HG03571 (cell line): ENCODE data around the gene ZC3H18.

Source experiments
- ATAC-seq: cut with Tn5 transposase; IDR thresholded peaks from one replicate; pipeline ENCODE4 v1.9.1; 2021; ENCODE audit not compliant: unreplicated experiment

ZC3H18 gene

DNA sequence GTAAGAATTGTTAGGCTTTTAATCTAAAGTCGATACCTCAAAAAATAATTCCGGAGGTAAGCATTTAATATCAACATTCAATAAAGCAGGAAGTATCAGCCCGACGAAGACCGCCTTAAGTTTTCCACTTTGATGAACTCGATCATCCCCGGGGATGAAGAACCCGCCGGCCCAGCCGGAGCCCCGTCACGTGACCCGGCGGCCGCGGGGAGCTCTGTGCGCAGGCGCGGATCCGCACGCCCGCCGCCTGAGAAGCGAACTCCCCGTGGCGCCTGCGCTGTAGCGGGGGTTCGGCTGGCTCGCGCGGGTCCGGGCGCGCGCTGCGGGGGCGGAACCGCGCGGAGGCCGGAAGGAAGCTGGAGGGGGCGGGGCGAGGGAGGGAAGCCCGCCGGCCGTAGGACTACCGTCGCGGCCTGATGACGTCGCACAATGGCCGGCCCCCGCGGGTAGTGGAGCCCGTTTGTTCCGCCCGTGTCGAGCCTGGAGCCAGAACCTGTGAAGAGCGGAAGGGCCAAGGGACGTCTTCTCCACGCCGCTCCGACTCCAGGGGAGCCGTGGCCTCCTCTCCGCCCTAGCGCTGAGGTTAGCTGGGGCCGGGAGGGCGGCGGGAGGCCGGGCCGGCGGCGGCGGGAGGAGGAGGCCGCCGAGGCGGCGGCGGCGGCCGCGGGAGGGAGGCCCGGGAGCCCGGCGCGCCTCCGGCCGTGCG is at the start of gene ZC3H18:
Gene ZC3H18, plus strand, starts transcription at position 419 of the 706 bp plus-strand sequence. CDS start 6,721 bp downstream, outside the sequence.
- ATAC-seq = peak; percentile 59

DNA sequence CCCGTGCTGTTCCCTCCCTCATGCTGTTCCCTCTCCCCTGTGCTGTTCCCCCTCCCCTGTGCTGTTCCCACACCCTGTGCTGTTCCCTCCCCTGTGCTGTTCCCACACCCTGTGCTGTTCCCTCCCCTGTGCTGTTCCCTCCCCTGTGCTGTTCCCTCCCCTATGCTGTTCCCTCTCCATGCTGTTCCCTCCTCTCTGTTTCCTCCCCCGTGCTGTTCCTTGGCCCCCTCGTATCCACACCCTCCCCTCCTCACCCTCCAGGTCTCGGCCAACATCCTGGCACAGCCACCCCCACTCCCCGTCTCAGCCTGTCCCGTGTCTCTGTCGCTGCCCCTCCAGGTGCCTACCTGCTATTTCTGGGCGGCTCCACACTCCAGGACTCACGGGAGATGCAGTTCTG is 48.5 kb upstream of the ZC3H18 start:
- no peak for ATAC-seq

DNA sequence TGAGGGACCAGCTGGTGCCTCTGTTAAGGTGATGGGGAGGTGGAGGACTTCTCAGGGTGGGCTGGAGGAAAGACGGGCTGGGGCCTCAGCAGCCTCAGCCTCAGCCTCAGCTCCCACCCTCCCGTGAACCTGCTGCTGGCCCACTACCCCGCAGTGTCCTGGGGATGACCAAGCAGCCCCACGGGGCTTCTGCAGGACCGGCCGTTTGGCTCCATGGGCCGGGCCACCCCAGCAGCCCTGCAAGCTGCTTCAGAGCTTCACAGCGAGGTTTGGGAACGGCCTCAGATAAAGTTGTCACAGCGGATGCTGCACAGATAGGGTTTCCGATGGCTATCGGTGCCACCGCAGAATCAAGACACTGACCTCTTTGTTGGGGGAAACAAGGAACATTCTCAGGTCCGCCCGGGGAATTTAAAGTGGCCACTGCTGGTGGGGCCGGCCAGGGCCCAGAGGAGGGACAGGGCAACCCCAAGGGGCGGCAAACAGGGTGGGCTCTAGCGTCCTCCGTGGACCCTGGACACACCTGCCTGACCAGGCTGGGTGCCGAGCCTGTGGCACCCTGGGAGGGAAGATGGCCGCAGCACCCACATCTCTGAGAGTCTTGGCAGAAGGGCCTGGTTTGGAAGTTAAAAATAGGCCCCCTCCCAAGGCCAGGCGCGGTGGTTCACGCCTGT is 47.8 kb upstream of the ZC3H18 start:
- no peak for ATAC-seq

DNA sequence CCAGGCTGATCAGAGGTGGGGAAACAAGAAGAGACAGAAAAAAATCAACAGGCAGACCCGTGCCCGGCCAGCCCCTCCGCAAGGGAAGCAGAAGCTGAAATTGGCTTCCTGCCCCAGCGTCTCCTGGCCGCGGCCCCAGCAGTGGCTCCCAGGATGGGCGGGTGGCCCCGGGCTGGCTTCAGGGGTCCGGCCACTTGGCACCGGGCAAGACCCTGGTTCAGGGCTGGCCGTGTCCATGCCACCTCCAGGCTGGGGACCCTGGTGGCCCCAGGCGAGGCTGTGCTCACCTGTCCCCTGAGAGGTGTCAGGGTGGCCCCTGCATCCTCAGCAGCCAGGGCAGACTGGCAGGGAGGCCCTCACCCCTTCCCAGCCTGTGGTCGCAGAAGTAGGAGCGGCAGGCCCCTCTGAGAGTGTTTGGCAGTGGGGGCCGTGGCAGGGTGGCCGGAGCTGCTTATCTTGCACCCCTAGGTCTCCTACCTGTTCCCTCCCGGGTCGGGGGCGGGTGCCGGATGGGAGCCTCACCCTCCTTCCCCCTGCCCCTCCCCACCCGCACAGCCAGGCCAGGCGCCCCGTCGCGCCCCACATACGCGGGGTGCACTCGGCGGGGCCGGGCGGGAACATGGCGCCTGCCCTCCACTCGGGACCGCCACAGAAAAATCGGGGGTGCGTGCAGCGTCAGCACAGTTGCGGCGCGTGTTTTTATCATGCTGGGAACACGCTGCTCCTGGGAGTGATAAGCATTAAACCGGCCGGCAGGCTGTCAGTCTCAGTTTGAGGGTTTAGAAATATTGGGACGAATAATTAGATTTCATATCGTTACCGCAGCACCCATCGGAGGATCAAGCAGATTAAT is 46.7 kb upstream of the ZC3H18 start:
- no peak for ATAC-seq

DNA sequence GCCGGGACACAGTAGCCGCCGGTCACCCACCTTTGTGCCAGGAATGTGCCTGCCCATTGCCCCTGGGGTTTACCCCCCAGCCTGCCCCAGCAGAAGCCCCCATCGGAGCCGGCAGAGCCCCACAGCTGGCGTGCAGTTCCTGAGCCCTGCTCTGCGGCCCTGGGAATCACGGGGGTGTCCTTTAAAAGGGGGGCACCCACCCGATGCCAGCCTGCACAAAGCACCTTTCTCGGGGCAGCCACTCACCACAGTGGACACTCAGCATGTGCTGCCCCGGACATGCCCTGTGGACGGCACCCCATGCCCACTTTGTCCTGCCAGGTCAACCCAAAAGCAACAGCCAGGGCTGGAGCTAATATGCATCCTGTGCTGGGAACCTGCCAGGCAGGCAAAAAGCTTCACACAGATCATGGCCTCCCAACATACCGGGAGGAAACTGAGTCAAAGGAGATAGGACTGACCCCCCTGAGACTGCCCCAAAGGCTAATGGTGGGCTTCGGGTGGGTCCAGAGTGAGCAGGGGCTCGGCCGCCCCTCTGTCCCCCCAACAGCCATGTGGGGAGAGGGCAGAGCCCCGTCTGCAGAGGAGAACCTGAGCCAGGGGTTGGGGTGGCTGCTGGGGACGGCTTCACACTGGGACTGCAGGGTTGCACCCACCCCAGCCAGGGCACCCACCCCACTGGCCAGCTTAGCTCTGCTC is 45.8 kb upstream of the ZC3H18 start:
- no peak for ATAC-seq

DNA sequence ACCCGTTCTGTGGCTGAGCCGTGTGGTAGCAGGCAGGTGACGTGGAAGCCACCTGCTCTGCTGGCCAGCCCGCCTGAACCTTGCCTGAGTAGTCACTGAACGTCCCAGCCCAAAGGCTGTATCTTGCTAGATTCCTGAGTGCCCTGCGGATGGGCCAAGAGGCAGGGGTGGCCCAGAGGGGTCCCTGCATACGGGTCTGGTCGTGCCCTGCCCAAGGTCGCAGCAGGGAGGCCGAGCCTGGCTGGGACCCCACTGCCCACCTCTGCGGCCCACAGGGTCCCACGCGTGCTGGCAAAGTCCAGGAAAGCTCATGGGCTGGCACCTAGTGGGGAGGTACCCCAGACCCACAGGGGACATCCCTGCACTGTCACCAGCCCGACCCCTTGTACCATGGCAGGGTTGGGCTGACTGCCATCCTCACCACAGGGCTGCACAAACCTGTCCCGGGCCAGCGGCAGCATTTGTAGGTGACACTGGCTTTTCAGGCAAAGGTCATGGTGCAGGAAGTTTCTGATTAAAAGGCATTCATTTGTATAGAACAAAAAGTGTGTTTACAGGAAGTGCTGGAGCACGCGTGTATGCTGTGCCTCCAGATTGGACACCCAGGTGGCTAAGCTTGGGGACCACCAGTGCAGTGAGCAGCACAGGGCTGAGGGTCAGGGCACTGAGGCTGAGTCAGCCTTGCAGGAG is 45.1 kb upstream of the ZC3H18 start:
- no peak for ATAC-seq

DNA sequence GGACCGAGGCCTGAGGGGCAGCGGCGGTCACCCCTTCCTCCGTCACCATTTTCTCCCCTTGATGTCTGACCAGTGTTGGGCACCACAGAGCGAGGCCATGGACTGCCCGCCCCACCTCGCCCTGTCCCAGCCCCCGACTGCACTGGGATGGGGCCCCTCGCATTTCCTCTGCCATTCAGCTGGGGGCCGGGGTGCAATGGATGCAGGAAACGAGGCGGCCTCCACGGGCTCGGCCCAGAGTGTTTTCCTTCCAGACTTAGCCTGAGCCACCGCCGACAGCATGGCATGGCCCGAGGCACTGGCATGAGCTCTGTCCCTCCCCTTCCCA is 44.6 kb upstream of the ZC3H18 start:
- ATAC-seq = no peak

DNA sequence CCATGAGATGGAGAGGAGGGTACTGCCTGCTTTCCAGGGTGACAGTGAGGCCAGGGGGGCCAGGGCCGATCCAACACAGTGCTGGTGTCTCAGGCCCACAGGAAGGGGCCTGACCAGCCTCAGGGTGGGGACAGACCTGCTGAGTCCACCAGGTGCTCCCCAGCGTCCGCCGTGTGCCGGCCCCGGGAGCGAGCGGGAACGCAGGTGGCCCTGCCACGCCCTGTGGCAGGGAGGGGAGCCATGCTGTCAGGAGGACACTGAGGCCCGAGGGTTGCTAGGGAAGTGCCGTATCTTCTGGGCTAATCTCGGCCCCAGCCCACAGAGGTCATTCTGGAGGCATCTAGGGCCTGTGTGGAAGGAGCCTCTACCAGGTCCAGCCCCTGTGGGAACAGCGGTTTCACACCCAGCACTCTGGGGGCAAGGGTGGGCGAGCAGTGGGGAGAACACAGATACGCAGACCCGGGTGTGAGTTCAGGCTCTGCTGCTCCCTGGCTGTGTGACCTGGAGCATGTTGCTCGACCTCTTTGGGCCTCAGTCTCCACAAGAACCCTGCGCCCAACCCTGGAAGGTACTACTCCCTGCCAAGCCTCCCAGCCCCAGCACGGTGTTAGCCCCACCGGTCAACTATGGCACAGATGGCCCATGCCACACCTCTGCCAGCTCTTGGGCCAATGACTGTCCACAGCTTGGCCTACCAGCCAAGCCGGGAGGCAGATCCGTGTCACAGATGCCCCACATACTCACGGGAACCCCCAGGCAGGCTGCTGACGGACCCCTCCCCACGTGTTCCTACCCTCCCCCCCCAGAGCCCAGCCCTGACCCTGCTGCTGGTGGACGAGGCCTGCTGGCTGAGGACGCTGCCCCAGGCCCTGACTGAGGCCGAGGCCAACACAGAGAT is 43.9 kb upstream of the ZC3H18 start:
- no peak for ATAC-seq

DNA sequence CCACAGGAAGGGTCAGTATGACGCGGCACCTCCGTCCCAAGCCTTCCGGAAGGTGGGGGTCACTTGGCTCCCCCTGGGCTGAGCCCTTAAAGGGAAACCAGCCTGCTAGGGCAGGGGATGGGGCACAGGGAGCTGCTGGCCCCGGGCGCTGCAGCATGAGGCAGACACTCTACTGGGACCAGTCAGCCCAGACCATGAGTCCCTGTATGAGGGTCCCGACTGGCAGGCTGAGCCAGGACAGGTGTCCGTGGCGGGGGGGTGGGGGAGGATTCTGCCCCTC is 43.4 kb upstream of the ZC3H18 start:
- ATAC-seq = no peak

DNA sequence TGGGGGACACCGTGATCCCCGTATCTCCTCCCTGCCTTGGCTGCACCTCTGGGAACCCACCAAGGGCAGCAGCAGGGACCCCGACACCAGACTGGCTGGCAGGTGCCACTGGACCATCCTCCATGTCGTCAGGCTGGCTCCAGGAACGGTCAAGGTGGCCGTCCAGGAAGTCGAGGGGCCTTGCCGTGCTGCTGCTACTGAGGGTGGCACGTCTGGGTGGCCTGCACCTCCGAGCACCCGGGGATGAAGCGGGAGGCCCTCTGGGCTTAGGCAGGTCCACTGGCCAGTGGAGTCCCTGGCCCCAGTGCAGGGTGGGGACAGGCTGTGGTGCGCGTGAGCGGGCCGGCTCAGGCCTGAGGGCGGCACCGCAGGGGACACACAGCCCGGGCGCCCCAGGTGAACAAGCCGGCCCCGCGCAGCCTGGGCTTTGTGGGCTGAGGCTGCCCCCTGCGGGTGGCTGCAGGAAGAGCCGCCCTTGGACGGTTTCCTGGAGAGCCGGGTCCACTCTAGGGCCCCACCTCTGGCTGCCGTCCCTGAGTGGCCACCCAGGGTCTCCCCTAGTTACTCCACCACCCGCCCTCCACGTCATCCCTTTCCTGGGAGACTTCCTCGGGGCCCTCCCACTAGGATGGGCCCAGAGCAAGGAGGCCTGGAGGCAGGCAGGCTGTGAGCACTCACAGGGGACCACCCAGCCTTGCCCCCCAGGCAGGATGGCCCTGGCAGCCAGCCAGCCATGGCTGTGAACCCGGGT is 42.8 kb upstream of the ZC3H18 start:
- ATAC-seq = no peak

DNA sequence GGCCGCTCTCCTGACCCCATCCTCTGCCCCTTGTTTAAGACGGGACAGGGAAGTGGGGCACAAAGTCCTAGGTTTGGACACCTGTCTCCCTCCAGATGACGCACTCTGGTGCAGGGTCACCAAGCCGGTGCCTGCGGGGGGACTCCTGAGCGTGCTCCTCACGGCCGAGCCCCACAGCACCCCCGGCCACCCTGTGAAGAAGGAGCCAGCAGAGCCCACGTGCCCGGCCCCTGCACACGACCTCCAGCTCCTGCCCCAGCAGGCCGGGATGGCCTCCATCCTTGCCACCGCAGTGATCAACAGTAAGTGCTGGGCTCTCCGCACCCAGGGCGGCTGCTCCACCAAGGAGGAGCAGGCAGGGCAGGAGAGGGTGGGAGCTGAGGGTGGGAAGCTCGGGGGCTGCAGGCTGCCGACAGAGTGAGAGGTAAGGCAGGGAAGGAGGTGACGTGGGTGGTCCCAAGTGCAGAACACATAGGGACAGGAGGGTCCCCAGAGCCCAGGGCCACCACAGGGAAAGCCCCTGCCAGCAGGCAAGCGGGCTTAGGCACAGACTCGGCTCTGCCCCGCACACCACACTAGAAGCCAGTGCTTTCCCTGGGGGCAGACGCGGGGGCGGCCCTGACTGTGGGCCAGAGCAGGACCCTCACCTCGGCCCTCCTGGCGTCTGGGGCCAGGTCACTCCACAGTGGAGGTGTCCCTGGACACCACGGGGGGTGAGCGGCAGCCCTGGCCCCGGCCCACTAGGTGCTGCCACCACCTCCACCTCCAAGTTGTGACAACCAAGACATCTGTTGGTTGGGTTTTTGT is 42.1 kb upstream of the ZC3H18 start:
- no peak for ATAC-seq

DNA sequence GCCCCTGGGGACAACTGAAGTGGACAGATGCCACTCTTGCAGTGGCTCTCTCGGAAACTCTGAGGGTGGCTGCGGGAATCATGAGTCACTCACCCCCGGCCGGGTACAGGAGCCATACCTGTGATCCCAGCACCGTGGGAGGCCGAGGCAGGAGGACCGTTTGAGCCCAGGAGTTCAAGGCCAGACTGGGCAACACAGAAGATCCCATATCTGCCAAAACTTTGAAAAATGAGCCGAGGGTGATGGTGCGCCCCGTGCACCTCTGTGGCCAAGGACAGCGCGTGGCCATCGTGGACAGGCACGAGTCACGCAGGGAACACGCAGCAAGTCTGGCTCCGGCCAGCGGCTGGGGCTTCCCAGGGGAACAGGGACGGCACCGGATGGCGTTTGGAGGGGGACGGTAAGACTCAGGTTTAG is 41.3 kb upstream of the ZC3H18 start:
- no peak for ATAC-seq

DNA sequence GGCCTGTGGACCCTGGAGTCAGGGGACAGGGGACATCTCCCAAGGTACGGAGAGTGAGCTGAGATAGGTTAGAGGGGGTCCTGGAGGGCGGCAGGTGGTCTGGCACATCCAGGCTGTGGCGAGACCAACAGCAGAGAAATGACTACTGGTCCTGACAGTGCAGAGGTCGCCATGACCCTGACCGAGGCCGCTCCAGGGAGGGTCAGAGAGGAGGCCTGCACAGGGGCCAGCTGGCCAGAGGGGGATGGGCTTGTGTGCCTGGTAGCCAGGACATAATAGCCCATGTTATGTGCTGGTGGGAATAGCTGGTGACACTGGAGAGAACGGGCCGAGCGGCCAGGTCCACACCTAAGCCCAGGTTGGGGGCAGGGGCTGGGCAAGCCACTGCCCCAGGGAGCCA is 40.6 kb upstream of the ZC3H18 start:
- no peak for ATAC-seq

DNA sequence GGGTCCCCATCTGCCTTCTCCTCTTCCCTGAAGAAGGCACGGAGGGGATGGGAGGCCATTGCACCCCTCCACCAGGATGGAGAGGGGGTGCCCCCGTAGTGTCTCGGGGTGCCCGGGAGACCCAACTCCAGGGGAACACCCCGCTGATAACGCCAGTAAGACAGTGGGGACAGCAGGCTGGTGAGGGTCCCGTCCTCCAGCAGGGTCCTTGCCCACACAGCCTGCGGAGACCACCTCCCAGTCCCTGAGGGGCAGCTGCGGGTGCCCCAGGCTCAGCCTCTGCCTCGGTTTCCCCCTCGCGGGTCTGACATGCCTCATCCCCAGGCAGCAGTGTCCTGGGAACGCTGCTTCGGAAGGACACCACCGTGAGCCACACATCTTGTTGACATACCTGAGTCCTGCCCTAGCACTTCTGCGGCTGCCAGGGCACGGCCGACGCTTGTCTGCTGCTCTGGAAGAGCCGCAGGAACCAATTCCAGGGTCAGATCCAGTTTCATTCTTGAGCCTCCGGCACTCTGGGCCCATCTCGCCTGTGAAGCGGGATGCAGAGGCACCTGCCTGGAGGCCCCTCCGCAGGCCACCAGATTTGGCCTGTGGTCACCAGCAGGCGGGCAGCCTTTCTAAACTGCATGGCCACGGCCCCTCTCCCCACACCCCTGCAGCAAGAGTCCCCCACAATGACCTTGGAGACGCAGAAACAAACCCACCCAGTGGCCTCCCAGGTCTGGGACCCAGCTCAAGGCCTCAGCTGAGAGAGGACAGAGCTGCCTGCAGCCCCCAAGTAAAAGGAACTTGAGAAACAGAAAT is 39.9 kb upstream of the ZC3H18 start:
- no peak for ATAC-seq

DNA sequence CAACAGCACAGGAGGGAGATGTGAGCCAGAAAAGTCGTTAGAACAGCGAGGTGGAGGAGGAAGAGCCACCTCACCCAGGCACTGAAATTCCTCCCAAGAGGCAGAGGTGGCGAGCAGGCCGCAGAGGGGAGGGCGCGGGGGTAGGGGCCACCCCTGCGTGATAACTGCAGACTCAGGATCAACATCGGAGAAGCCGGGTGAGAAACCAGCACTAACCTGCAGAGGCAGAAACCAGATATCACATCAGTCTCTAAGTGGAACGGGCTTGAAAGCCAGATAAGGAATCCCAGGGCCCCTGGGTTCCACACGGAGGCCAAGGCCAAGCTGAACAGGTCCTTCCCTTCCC is 39.4 kb upstream of the ZC3H18 start:
- ATAC-seq = no peak

DNA sequence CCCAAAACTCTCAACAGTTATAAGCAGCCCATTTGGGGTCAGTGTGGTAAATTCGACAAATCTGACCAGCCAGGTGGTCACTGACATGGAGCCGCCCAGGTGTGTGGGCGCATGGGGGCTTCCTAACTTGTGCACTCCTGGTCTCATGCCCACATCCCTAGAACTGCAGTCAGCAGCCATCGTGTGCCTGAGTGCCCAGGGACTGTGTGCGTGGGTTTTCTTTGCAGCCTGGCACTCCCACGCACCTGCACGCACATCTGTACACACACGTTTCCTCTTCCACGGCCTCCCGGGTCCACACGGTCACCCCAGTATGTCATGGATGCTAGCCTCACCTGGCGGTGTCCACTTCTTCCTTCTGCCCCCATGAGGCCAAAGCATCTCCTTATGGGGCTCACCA is 38.9 kb upstream of the ZC3H18 start:
- ATAC-seq = no peak

DNA sequence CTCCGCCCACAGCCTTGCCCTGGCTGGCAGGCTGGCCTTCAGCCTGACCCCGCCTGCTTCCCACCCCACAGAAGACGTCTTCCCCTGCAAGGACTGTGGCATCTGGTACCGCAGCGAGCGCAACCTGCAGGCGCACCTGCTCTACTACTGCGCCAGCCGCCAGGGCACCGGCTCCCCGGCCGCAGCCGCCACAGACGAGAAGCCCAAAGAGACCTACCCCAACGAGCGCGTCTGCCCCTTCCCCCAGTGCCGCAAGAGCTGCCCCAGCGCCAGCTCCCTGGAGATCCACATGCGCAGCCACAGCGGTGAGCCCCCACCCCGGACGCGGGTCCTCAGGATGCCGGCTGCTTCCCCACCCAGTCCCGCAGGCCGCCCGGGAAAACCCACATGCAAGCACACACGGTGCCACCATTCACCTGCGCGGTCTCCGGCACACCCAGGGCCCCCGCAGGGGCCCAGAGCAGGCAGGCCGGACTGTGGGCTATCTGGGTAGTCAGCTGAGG is 38.2 kb upstream of the ZC3H18 start:
- no peak for ATAC-seq
